ENCODE results near the gene NR0B2. TPM values are rescaled to one million over a fixed set of nuclear protein-coding genes. Genes with fewer than 3 reads are reported as not detected.
"Not testable (repeated sequence)": the region's sequence is repeated elsewhere in the genome, so short reads cannot be mapped to it uniquely, and the experiment has no call there.

Gene NR0B2
- total and polyA plus RNA-seq, 4 donors = 28.0 TPM; not detected in 3

GRCh38 chr1:26951821-26952497 lies 38.2 kb upstream of the NR0B2 start:
- H3K4me1 ChIP-seq (ENCODE audit: control insufficient read depth in 1 of 2, insufficient read depth in 2 of 2, low read length in 2 of 2) = no peaks in the 10 kb centered on the region
- no peak overlapping the region for H3K27ac ChIP-seq (ENCODE audit: low read depth in 1 of 2, low read length in 2 of 2)
- WGBS, 2 donors = 89 to 90% methylated on average over 23 to 24 of the region's 24 CpGs
- H3K9me3 ChIP-seq (ENCODE audit: control insufficient read depth, low read length) = no peaks in the 10 kb centered on the region
- no peaks in the 10 kb centered on the region for H3K36me3 ChIP-seq (ENCODE audit: control insufficient read depth in 1 of 2, insufficient read depth in 2 of 2, low read length in 1 of 2)
- peak; percentile 19 for ATAC-seq (ENCODE audit: low FRiP score)
- no peak overlapping the region for H3K4me3 ChIP-seq (ENCODE audit: low read length in 2 of 2)
- no peak for DNase-seq
- H3K27me3 ChIP-seq (ENCODE audit: control insufficient read depth in 1 of 2, insufficient read depth in 2 of 2, low read length in 1 of 2) = no peaks in the 10 kb centered on the region
- intact Hi-C loops (cut with DNase I) = no loop called here

- intact Hi-C loops (cut with DNase I) = no loop called here
- H3K36me3 ChIP-seq (ENCODE audit: control insufficient read depth in 1 of 2, insufficient read depth in 2 of 2, low read length in 1 of 2) = peaks cover 0 to 1% of the 10 kb centered on the region in 2 donors
- no peaks in the 10 kb centered on the region for H3K4me1 ChIP-seq (ENCODE audit: control insufficient read depth in 1 of 2, insufficient read depth in 2 of 2, low read length in 2 of 2)
- no peaks in the 10 kb centered on the region for H3K27me3 ChIP-seq (ENCODE audit: control insufficient read depth in 1 of 2, insufficient read depth in 2 of 2, low read length in 1 of 2)
- no peak overlapping the region for H3K4me3 ChIP-seq (ENCODE audit: low read length in 2 of 2)
- no peak overlapping the region for H3K27ac ChIP-seq (ENCODE audit: low read depth in 1 of 2, low read length in 2 of 2)
- H3K9me3 ChIP-seq (ENCODE audit: control insufficient read depth, low read length) = no peaks in the 10 kb centered on the region
- ATAC-seq (ENCODE audit: low FRiP score) (no peak), DNase-seq (no peak)
- 92% methylated on average over 14 of the region's 14 CpGs for WGBS, 2 donors
These were observed 37.4 kb upstream of the NR0B2 start for GRCh38 chr1:26951216-26951615.

GRCh38 chr1:26950602-26951001 lies 36.8 kb upstream of the NR0B2 start:
- ATAC-seq (ENCODE audit: low FRiP score) (no peak), DNase-seq (no peak)
- Histone ChIP-seq H3K27me3 (ENCODE audit: control insufficient read depth in 1 of 2, insufficient read depth in 2 of 2, low read length in 1 of 2) (no peaks in the 10 kb centered on the region), H3K4me1 (ENCODE audit: control insufficient read depth in 1 of 2, insufficient read depth in 2 of 2, low read length in 2 of 2) (no peaks in the 10 kb centered on the region), H3K27ac (ENCODE audit: low read depth in 1 of 2, low read length in 2 of 2) (no peak overlapping the region), H3K4me3 (ENCODE audit: low read length in 2 of 2) (no peak overlapping the region), H3K36me3 (ENCODE audit: control insufficient read depth in 1 of 2, insufficient read depth in 2 of 2, low read length in 1 of 2) (peaks cover 0 to 4% of the 10 kb centered on the region in 2 donors), H3K9me3 (ENCODE audit: control insufficient read depth, low read length) (no peaks in the 10 kb centered on the region)
- intact Hi-C loops (cut with DNase I) = no loop called here
- 53 to 54% methylated on average over 8 of the region's 8 CpGs for WGBS, 2 donors

- Histone ChIP-seq H3K9me3 (ENCODE audit: control insufficient read depth, low read length) (no peaks in the 10 kb centered on the region), H3K4me3 (ENCODE audit: low read length in 2 of 2) (no peak overlapping the region), H3K36me3 (ENCODE audit: control insufficient read depth in 1 of 2, insufficient read depth in 2 of 2, low read length in 1 of 2) (peaks cover 0 to 6% of the 10 kb centered on the region in 2 donors), H3K27me3 (ENCODE audit: control insufficient read depth in 1 of 2, insufficient read depth in 2 of 2, low read length in 1 of 2) (no peaks in the 10 kb centered on the region), H3K27ac (ENCODE audit: low read depth in 1 of 2, low read length in 2 of 2) (no peak overlapping the region), H3K4me1 (ENCODE audit: control insufficient read depth in 1 of 2, insufficient read depth in 2 of 2, low read length in 2 of 2) (no peaks in the 10 kb centered on the region)
- ATAC-seq (ENCODE audit: low FRiP score) (no peak), DNase-seq (no peak)
- intact Hi-C loops (cut with DNase I) = no loop called here
- WGBS, 2 donors = 73 to 74% methylated on average over 3 of the region's 3 CpGs
These were observed 36.1 kb upstream of the NR0B2 start for GRCh38 chr1:26949926-26950319.

GRCh38 chr1:26949266-26949925 lies 35.6 kb upstream of the NR0B2 start:
- intact Hi-C loops (cut with DNase I) = no loop called here
- WGBS, 2 donors = 73 to 76% methylated on average over 1 of the region's 1 CpG
- ATAC-seq (ENCODE audit: low FRiP score) = no peak
- Histone ChIP-seq H3K4me3 (ENCODE audit: low read length in 2 of 2) (no peak overlapping the region), H3K4me1 (ENCODE audit: control insufficient read depth in 1 of 2, insufficient read depth in 2 of 2, low read length in 2 of 2) (no peaks in the 10 kb centered on the region), H3K36me3 (ENCODE audit: control insufficient read depth in 1 of 2, insufficient read depth in 2 of 2, low read length in 1 of 2) (peaks cover 0 to 6% of the 10 kb centered on the region in 2 donors), H3K27me3 (ENCODE audit: control insufficient read depth in 1 of 2, insufficient read depth in 2 of 2, low read length in 1 of 2) (no peaks in the 10 kb centered on the region), H3K9me3 (ENCODE audit: control insufficient read depth, low read length) (no peaks in the 10 kb centered on the region), H3K27ac (ENCODE audit: low read depth in 1 of 2, low read length in 2 of 2) (no peak overlapping the region)
- DNase-seq = no peak

- WGBS, 2 donors = 89 to 94% methylated on average over 14 to 16 of the region's 16 CpGs
- H3K36me3 ChIP-seq (ENCODE audit: control insufficient read depth in 1 of 2, insufficient read depth in 2 of 2, low read length in 1 of 2); H3K27me3 ChIP-seq (ENCODE audit: control insufficient read depth in 1 of 2, insufficient read depth in 2 of 2, low read length in 1 of 2); DNase-seq; H3K4me1 ChIP-seq (ENCODE audit: control insufficient read depth in 1 of 2, insufficient read depth in 2 of 2, low read length in 2 of 2); ATAC-seq (ENCODE audit: low FRiP score); H3K27ac ChIP-seq (ENCODE audit: low read depth in 1 of 2, low read length in 2 of 2); H3K4me3 ChIP-seq (ENCODE audit: low read length in 2 of 2); intact Hi-C loops (cut with DNase I); H3K9me3 ChIP-seq (ENCODE audit: control insufficient read depth, low read length): not testable (repeated sequence)
These were observed 34.9 kb upstream of the NR0B2 start for GRCh38 chr1:26948725-26949057.

GRCh38 chr1:26946270-26946669 lies 32.5 kb upstream of the NR0B2 start:
- intact Hi-C loops (cut with DNase I) = no loop called here
- H3K4me1 ChIP-seq (ENCODE audit: control insufficient read depth in 1 of 2, insufficient read depth in 2 of 2, low read length in 2 of 2) = no peaks in the 10 kb centered on the region
- peaks cover 2 to 9% of the 10 kb centered on the region in 2 donors for H3K36me3 ChIP-seq (ENCODE audit: control insufficient read depth in 1 of 2, insufficient read depth in 2 of 2, low read length in 1 of 2)
- H3K27ac ChIP-seq (ENCODE audit: low read depth in 1 of 2, low read length in 2 of 2) = no peak overlapping the region
- no peak overlapping the region for H3K4me3 ChIP-seq (ENCODE audit: low read length in 2 of 2)
- no peaks in the 10 kb centered on the region for H3K9me3 ChIP-seq (ENCODE audit: control insufficient read depth, low read length)
- H3K27me3 ChIP-seq (ENCODE audit: control insufficient read depth in 1 of 2, insufficient read depth in 2 of 2, low read length in 1 of 2) = no peaks in the 10 kb centered on the region
- ATAC-seq (ENCODE audit: low FRiP score) (no peak), DNase-seq (no peak)
- 65 to 77% methylated on average over 4 of the region's 4 CpGs for WGBS, 2 donors

GRCh38 chr1:26945728-26946127 lies 32.0 kb upstream of the NR0B2 start:
- H3K27ac ChIP-seq (ENCODE audit: low read depth in 1 of 2, low read length in 2 of 2) = no peak overlapping the region
- intact Hi-C loops (cut with DNase I) = no loop called here
- no peaks in the 10 kb centered on the region for H3K9me3 ChIP-seq (ENCODE audit: control insufficient read depth, low read length)
- 80 to 84% methylated on average over 7 to 8 of the region's 8 CpGs for WGBS, 2 donors
- no peak for ATAC-seq (ENCODE audit: low FRiP score)
- no peaks in the 10 kb centered on the region for H3K27me3 ChIP-seq (ENCODE audit: control insufficient read depth in 1 of 2, insufficient read depth in 2 of 2, low read length in 1 of 2)
- DNase-seq = no peak
- no peaks in the 10 kb centered on the region for H3K4me1 ChIP-seq (ENCODE audit: control insufficient read depth in 1 of 2, insufficient read depth in 2 of 2, low read length in 2 of 2)
- H3K4me3 ChIP-seq (ENCODE audit: low read length in 2 of 2) = no peak overlapping the region
- H3K36me3 ChIP-seq (ENCODE audit: control insufficient read depth in 1 of 2, insufficient read depth in 2 of 2, low read length in 1 of 2) = peaks cover 2 to 9% of the 10 kb centered on the region in 2 donors

- WGBS, 2 donors = 78 to 79% methylated on average over 2 of the region's 2 CpGs
- H3K36me3 ChIP-seq (ENCODE audit: control insufficient read depth in 1 of 2, insufficient read depth in 2 of 2, low read length in 1 of 2) = peaks cover 2 to 9% of the 10 kb centered on the region in 2 donors
- H3K27ac ChIP-seq (ENCODE audit: low read depth in 1 of 2, low read length in 2 of 2) = no peak overlapping the region
- ATAC-seq (ENCODE audit: low FRiP score) (no peak), DNase-seq (no peak)
- no peaks in the 10 kb centered on the region for H3K9me3 ChIP-seq (ENCODE audit: control insufficient read depth, low read length)
- intact Hi-C loops (cut with DNase I) = no loop called here
- H3K4me1 ChIP-seq (ENCODE audit: control insufficient read depth in 1 of 2, insufficient read depth in 2 of 2, low read length in 2 of 2) = no peaks in the 10 kb centered on the region
- no peak overlapping the region for H3K4me3 ChIP-seq (ENCODE audit: low read length in 2 of 2)
- H3K27me3 ChIP-seq (ENCODE audit: control insufficient read depth in 1 of 2, insufficient read depth in 2 of 2, low read length in 1 of 2) = no peaks in the 10 kb centered on the region
These were observed 31.4 kb upstream of the NR0B2 start for GRCh38 chr1:26945138-26945537.

All from aorta (tissue), 5 donors.